CD14-positive monocyte (primary cell): ENCODE measurements around the gene PTPN2. TPM values are rescaled to one million over a fixed set of nuclear protein-coding genes. Genes with fewer than 3 reads are reported as not detected.

ENCODE experiments used
- DNase-seq, 3 donors: peaks; one replicate each; pipeline ENCODE4 v3.0.0-alpha.2; 2011 to 2022
- H2AFZ ChIP-seq: 2 replicates; pipeline ENCODE4 v1.6.0; 2012; ENCODE audit warnings: mild to moderate bottlenecking, low read depth, low read length, inconsistent platforms; ENCODE audit not compliant: insufficient read depth, poor library complexity, severe bottlenecking
- H3K27ac ChIP-seq, 2 donors: 1 replicate in 1 of 2; 2 replicates in 1 of 2; pipeline ENCODE4 v1.5.1; 2012 to 2013; ENCODE audit warnings: low read length in 2 of 2, control low read depth in 1 of 2, inconsistent platforms in 1 of 2, low read depth in 1 of 2, mild to moderate bottlenecking in 1 of 2
- H3K27me3 ChIP-seq, 2 donors: one replicate each; pipeline versions ENCODE4 v1.6.0 to v1.6.1; 2011 to 2013; ENCODE audit warnings: low read length in 2 of 2; ENCODE audit not compliant: control insufficient read depth in 2 of 2, insufficient read depth in 2 of 2
- H3K36me3 ChIP-seq, 2 donors: replicated peaks in 1 of 2; 1 replicate in 1 of 2; 2 replicates in 1 of 2; pipeline versions ENCODE4 v1.5.1 to v1.6.1; 2012 to 2013; ENCODE audit warnings: low read length in 2 of 2, control low read depth in 1 of 2, inconsistent platforms in 1 of 2, mild to moderate bottlenecking in 1 of 2; ENCODE audit not compliant: insufficient read depth in 2 of 2, control insufficient read depth in 1 of 2
- H3K4me1 ChIP-seq, 2 donors: 1 replicate in 1 of 2; 2 replicates in 1 of 2; pipeline versions ENCODE4 v1.5.1 to v1.6.1; 2012 to 2013; ENCODE audit warnings: low read length in 2 of 2, control low read depth in 1 of 2, inconsistent platforms in 1 of 2, mild to moderate bottlenecking in 1 of 2, moderate library complexity in 1 of 2; ENCODE audit not compliant: insufficient read depth in 2 of 2, control insufficient read depth in 1 of 2
- H3K4me2 ChIP-seq: replicated peaks from 2 replicates; pipeline ENCODE3; 2012; ENCODE audit warnings: low read length, moderate library complexity, mild to moderate bottlenecking; ENCODE audit not compliant: poor library complexity, severe bottlenecking; ENCODE audit errors: extremely low read depth
- H3K4me3 ChIP-seq, 3 experiments: fragments of 200-600 bp in 1 of 3; sonication (generic) in 1 of 3; replicated peaks in 1 of 3; 1 replicate in 2 of 3; 2 replicates in 1 of 3; pipeline ENCODE4 v1.5.1; 2011 to 2013; ENCODE audit warnings: low read length in 3 of 3, mild to moderate bottlenecking in 3 of 3, control low read depth in 2 of 3, low read depth in 2 of 3, inconsistent platforms in 1 of 3, moderate library complexity in 1 of 3
- H3K79me2 ChIP-seq: 2 replicates; pipeline ENCODE4 v1.6.0; 2012; ENCODE audit warnings: mild to moderate bottlenecking, control low read depth, inconsistent platforms, low read length, moderate library complexity; ENCODE audit not compliant: insufficient read depth
- H3K9ac ChIP-seq: 2 replicates; pipeline ENCODE4 v1.6.0; 2017; ENCODE audit warnings: low read length, mild to moderate bottlenecking; ENCODE audit not compliant: insufficient read depth, poor library complexity, severe bottlenecking
- H3K9me3 ChIP-seq, 2 donors: replicated peaks in 1 of 2; 1 replicate in 1 of 2; 2 replicates in 1 of 2; pipeline versions ENCODE4 v1.5.1 to v1.6.1; 2012 to 2013; ENCODE audit warnings: low read length in 2 of 2, control low read depth in 1 of 2; ENCODE audit not compliant: control insufficient read depth in 1 of 2, insufficient read depth in 1 of 2
- H4K20me1 ChIP-seq: 2 replicates; pipeline ENCODE4 v1.6.0; 2012; ENCODE audit warnings: mild to moderate bottlenecking, low read length, control low read depth, moderate library complexity; ENCODE audit not compliant: insufficient read depth
- H3K27ac Mint-ChIP-seq, 7 donors: one replicate each; pipeline ENCODE4 v1.8.0; 2020; ENCODE audit warnings: mild to moderate bottlenecking in 7 of 7, mixed read lengths in 7 of 7, moderate library complexity in 6 of 7, inconsistent platforms in 2 of 7
- H3K27me3 Mint-ChIP-seq, 3 donors: one replicate each; pipeline ENCODE4 v1.8.0; 2021 to 2022; ENCODE audit warnings: low read depth in 3 of 3, mild to moderate bottlenecking in 3 of 3, mixed read lengths in 3 of 3, moderate library complexity in 3 of 3, inconsistent platforms in 1 of 3
- H3K36me3 Mint-ChIP-seq, 2 donors: one replicate each; pipeline ENCODE4 v1.8.0; 2020; ENCODE audit warnings: mixed read lengths in 2 of 2, inconsistent platforms in 1 of 2, mild to moderate bottlenecking in 1 of 2
- H3K4me1 Mint-ChIP-seq: one replicate; pipeline ENCODE4 v1.8.0; 2020; ENCODE audit warnings: mild to moderate bottlenecking, mixed read lengths
- H3K4me3 Mint-ChIP-seq, 2 donors: one replicate each; pipeline ENCODE4 v1.8.0; 2020; ENCODE audit warnings: mild to moderate bottlenecking in 2 of 2, mixed read lengths in 2 of 2, moderate library complexity in 1 of 2
- H3K9me3 Mint-ChIP-seq, 7 donors: one replicate each; pipeline ENCODE4 v1.8.0; 2020 to 2022; ENCODE audit warnings: mixed read lengths in 7 of 7, mild to moderate bottlenecking in 6 of 7, moderate library complexity in 6 of 7, inconsistent platforms in 2 of 7
- WGBS: methylation state at CpG from one replicate; pipeline ENCODE4 v1.1.5; 2013; ENCODE audit warnings: missing lambda C conversion rate; ENCODE audit not compliant: insufficient coverage; 5-methylcytosine and 5-hydroxymethylcytosine counted together
- intact Hi-C, 2 donors: fragments of 100-400 bp; cut with micrococcal nuclease; formaldehyde crosslinking; loops; one replicate each; pipeline versions ENCODE4 v1.15.0 to v1.15.1; 2023
- polyA plus RNA-seq, 3 donors: library from polyadenylated mRNA; depleted of rRNA in 1 of 3; unstranded in 2 of 3; stranded (reverse) in 1 of 3; fragments of 300-500 nt in 2 of 3; fragments of >200 nt in 1 of 3; fragmentation: Illumina TruSeq in 2 of 3; gene quantifications; 1 replicate in 2 of 3; 2 replicates in 1 of 3; pipeline ENCODE4 v1.2.3, GENCODE V29; 2012 to 2021
- TF ChIP-seq, protein P1 (sequence below): fragments of 200-600 bp; IDR thresholded peaks from one replicate; pipeline ENCODE4 v1.8.0; 2022; ENCODE audit warnings: antibody characterized with exemption, mild to moderate bottlenecking

PTPN2 gene
- polyA plus RNA-seq, 3 donors = 55.6 to 108 (median 78.4) TPM

DNA sequence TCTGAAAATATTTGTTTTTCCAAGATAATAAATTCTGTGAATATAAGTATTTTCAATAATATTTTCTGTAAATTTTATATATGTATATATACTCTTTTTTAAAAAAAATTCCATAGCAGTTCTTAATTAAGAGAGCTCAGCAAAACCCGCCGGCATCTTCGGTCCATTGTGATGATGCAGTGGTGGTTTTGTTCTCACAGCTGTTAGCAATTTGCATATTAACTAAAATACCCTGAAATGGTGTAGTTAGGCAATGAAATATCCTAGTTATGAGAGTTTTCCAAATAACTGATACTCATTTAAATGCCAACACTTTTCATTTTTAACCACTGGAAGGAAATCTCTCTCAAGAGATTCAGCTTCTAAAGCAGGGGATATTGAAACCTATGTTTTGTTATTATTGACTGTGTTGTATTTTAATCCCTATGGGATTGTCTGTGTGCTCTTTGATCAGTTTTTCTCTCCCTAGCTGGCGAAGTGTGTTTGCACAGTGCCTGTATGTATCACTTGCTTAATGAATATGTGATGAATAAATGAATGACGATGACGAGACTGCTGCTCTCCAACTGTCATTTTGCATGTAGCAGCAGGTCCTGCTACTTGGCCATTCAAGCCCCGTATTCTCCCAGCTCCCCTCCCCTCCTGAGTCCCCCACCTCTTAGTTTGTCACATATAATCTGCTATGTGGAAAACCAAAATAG is 138.8 kb downstream of the PTPN2 start:
- H3K27me3 Mint-ChIP-seq = peaks cover 0 to 3% (median 2%) of the 10 kb centered on the region in 3 donors
- H3K9ac ChIP-seq = no peak overlapping the region
- TF ChIP-seq, protein P1, sequence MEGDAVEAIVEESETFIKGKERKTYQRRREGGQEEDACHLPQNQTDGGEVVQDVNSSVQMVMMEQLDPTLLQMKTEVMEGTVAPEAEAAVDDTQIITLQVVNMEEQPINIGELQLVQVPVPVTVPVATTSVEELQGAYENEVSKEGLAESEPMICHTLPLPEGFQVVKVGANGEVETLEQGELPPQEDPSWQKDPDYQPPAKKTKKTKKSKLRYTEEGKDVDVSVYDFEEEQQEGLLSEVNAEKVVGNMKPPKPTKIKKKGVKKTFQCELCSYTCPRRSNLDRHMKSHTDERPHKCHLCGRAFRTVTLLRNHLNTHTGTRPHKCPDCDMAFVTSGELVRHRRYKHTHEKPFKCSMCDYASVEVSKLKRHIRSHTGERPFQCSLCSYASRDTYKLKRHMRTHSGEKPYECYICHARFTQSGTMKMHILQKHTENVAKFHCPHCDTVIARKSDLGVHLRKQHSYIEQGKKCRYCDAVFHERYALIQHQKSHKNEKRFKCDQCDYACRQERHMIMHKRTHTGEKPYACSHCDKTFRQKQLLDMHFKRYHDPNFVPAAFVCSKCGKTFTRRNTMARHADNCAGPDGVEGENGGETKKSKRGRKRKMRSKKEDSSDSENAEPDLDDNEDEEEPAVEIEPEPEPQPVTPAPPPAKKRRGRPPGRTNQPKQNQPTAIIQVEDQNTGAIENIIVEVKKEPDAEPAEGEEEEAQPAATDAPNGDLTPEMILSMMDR = no peak

DNA sequence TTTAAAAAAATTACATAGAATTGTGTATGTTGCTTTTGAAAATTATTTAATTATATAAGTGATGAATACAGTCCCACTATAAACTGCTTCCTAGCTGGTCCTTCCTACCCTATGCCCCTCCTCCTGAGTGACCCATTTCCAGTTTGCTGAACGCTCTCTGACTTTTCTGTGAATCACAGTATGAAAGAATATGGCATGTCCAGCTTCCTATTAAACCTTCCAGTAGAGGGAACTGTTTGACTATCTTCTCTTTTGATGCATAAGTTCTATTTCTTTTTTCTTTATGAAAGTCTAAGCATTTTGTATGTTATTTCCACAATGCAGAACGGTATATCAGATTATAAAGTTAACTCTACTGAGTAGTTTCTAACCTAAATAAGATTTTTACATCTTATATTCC is 139.9 kb downstream of the PTPN2 start:
- no peak overlapping the region for H3K4me2 ChIP-seq
- Mint-ChIP-seq H3K4me3 (no peak overlapping the region), H3K4me1 (no peaks in the 10 kb centered on the region), H3K36me3 (no peaks in the 10 kb centered on the region), H3K9me3 (no peaks in the 10 kb centered on the region), H3K27me3 (peaks cover 0 to 1% (median under 1%) of the 10 kb centered on the region in 3 donors), H3K27ac (no peak overlapping the region)
- intact Hi-C loops = loop anchor here (5.0 kb wide), 2 partner anchors 153 to 188 kb away; no protein-coding TSS in a partner anchor
- DNase-seq = peak; percentile 23 to 57 (median 47)
- H2AFZ ChIP-seq = no peak overlapping the region
- no peak overlapping the region for H3K9ac ChIP-seq
- H3K79me2 ChIP-seq = no peaks in the 10 kb centered on the region
- H3K4me3 ChIP-seq = no peak overlapping the region
- no peak overlapping the region for H3K27ac ChIP-seq
- 0% methylated on average over 1 of the region's 2 CpGs for WGBS
- TF ChIP-seq, protein P1 = peak; percentile 66
- H3K27me3 ChIP-seq = no peaks in the 10 kb centered on the region
- no peaks in the 10 kb centered on the region for H4K20me1 ChIP-seq
- no peaks in the 10 kb centered on the region for H3K9me3 ChIP-seq
- no peaks in the 10 kb centered on the region for H3K36me3 ChIP-seq
- H3K4me1 ChIP-seq = no peaks in the 10 kb centered on the region

More for the DNA sequence above, 138.8 kb downstream of the PTPN2 start:
- no peaks in the 10 kb centered on the region for H3K9me3 ChIP-seq
- H3K4me2 ChIP-seq = no peak overlapping the region
- Mint-ChIP-seq H3K36me3 (no peaks in the 10 kb centered on the region), H3K4me1 (no peaks in the 10 kb centered on the region), H3K27ac (no peak overlapping the region), H3K9me3 (no peaks in the 10 kb centered on the region), H3K4me3 (no peak overlapping the region)
- H3K27ac ChIP-seq = no peak overlapping the region
- WGBS = no CpG with 5 or more reads among the region's 7 CpGs
- DNase-seq = no peak
- H2AFZ ChIP-seq = peak overlapping the region; percentile 31
- H3K36me3 ChIP-seq = no peaks in the 10 kb centered on the region
- intact Hi-C loops = loop anchor here in 1 of 2 donors (5.0 kb wide), 1 partner anchor 147 kb away; no protein-coding TSS in a partner anchor
- H4K20me1 ChIP-seq = no peaks in the 10 kb centered on the region
- H3K27me3 ChIP-seq = no peaks in the 10 kb centered on the region
- no peaks in the 10 kb centered on the region for H3K4me1 ChIP-seq
- H3K79me2 ChIP-seq = no peaks in the 10 kb centered on the region
- no peak overlapping the region for H3K4me3 ChIP-seq
